H9 (cell line): ENCODE results near the gene CYSTM1. TPM values are rescaled to one million over a fixed set of nuclear protein-coding genes. Genes with fewer than 3 reads are reported as not detected.

ENCODE experiments used
- DNase-seq: peaks from one replicate; pipeline ENCODE4 v3.0.0-alpha.2; 2017
- H2AFZ ChIP-seq: one replicate; pipeline ENCODE4 v1.6.1; 2013; ENCODE audit warnings: mild to moderate bottlenecking, low read length, control low read depth, moderate library complexity
- H2AK5ac ChIP-seq: 2 replicates; pipeline ENCODE4 v1.6.1; 2013; ENCODE audit warnings: low read length, control low read depth, mixed read lengths; ENCODE audit not compliant: insufficient read length
- H2BK120ac ChIP-seq: one replicate; pipeline ENCODE4 v1.6.1; 2013; ENCODE audit warnings: low read depth, mild to moderate bottlenecking, low read length, control low read depth, inconsistent platforms; ENCODE audit not compliant: poor library complexity, severe bottlenecking
- H2BK12ac ChIP-seq: 2 replicates; pipeline ENCODE4 v1.6.1; 2013; ENCODE audit warnings: low read length, control low read depth, mixed read lengths, low read depth; ENCODE audit not compliant: insufficient read length
- H2BK15ac ChIP-seq: 2 replicates; pipeline ENCODE4 v1.6.1; 2013; ENCODE audit warnings: low read depth, low read length, control low read depth
- H2BK20ac ChIP-seq: one replicate; pipeline ENCODE4 v1.6.1; 2013; ENCODE audit warnings: low read depth, mild to moderate bottlenecking, low read length, control low read depth, inconsistent platforms; ENCODE audit not compliant: poor library complexity, severe bottlenecking
- H2BK5ac ChIP-seq: 2 replicates; pipeline ENCODE4 v1.6.1; 2013; ENCODE audit warnings: low read length, control low read depth, mixed read lengths; ENCODE audit not compliant: insufficient read length
- H3K14ac ChIP-seq: 2 replicates; pipeline ENCODE4 v1.6.1; 2013; ENCODE audit warnings: low read length, control low read depth; ENCODE audit not compliant: insufficient read depth
- H3K18ac ChIP-seq: 2 replicates; pipeline ENCODE4 v1.6.1; 2013; ENCODE audit warnings: low read depth, mild to moderate bottlenecking, mixed read lengths, low read length, control low read depth; ENCODE audit not compliant: insufficient read length
- H3K23ac ChIP-seq: 2 replicates; pipeline ENCODE4 v1.6.1; 2013; ENCODE audit warnings: low read length, control low read depth, mixed read lengths, low read depth; ENCODE audit not compliant: insufficient read length
- H3K23me2 ChIP-seq: 2 replicates; pipeline ENCODE4 v1.6.1; 2013; ENCODE audit warnings: low read depth, mild to moderate bottlenecking, mixed read lengths, low read length, control low read depth; ENCODE audit not compliant: insufficient read length, poor library complexity, severe bottlenecking
- H3K27ac ChIP-seq: 2 replicates; pipeline ENCODE4 v1.5.1; 2013; ENCODE audit warnings: low read length, control low read depth, mixed read lengths, low read depth; ENCODE audit not compliant: insufficient read length
- H3K27me3 ChIP-seq: 2 replicates; pipeline ENCODE4 v1.6.1; 2013; ENCODE audit warnings: low read length, control low read depth, inconsistent platforms; ENCODE audit not compliant: insufficient read depth
- H3K4ac ChIP-seq: 2 replicates; pipeline ENCODE4 v1.6.1; 2013; ENCODE audit warnings: low read depth, mild to moderate bottlenecking, control low read depth, inconsistent platforms, low read length, moderate library complexity
- H3K4me1 ChIP-seq: 2 replicates; pipeline ENCODE4 v1.6.1; 2013; ENCODE audit warnings: low read length, control low read depth, inconsistent platforms; ENCODE audit not compliant: insufficient read depth
- H3K4me2 ChIP-seq: 2 replicates; pipeline ENCODE4 v1.6.1; 2013; ENCODE audit warnings: low read length, control low read depth, mixed read lengths; ENCODE audit not compliant: insufficient read length, insufficient read depth
- H3K56ac ChIP-seq: 2 replicates; pipeline ENCODE4 v1.6.1; 2013; ENCODE audit warnings: low read depth, mild to moderate bottlenecking, mixed read lengths, low read length, control low read depth; ENCODE audit not compliant: insufficient read length
- H3K79me1 ChIP-seq: 2 replicates; pipeline ENCODE4 v1.6.1; 2013; ENCODE audit warnings: low read depth, mild to moderate bottlenecking, moderate library complexity, low read length, control low read depth, inconsistent platforms; ENCODE audit not compliant: insufficient read depth, poor library complexity, severe bottlenecking
- H3K79me2 ChIP-seq: 2 replicates; pipeline ENCODE4 v1.6.1; 2013; ENCODE audit warnings: low read length, control low read depth, inconsistent platforms; ENCODE audit not compliant: insufficient read depth
- H3K9ac ChIP-seq: 2 replicates; pipeline ENCODE4 v1.6.1; 2013; ENCODE audit warnings: low read length, control low read depth, mixed read lengths; ENCODE audit not compliant: insufficient read length; ENCODE audit errors: extremely low read depth
- H3K9me3 ChIP-seq: one replicate; pipeline ENCODE4 v1.6.1; 2013; ENCODE audit warnings: low read depth, low read length, inconsistent platforms; ENCODE audit not compliant: control insufficient read depth
- H3T11ph ChIP-seq: one replicate; pipeline ENCODE4 v1.6.1; 2013; ENCODE audit warnings: mild to moderate bottlenecking, low read length, control low read depth, inconsistent platforms
- H4K20me1 ChIP-seq: one replicate; pipeline ENCODE4 v1.6.1; 2013; ENCODE audit not compliant: control insufficient read depth, insufficient read length, insufficient read depth
- H4K5ac ChIP-seq: 2 replicates; pipeline ENCODE4 v1.6.1; 2013; ENCODE audit warnings: low read depth, mild to moderate bottlenecking, mixed read lengths, low read length, control low read depth; ENCODE audit not compliant: insufficient read length
- H4K8ac ChIP-seq: replicated peaks from 2 replicates; pipeline ENCODE4 v1.6.1; 2013; ENCODE audit warnings: low read length, control low read depth, mixed read lengths, low read depth; ENCODE audit not compliant: insufficient read length
- H4K91ac ChIP-seq: 2 replicates; pipeline ENCODE4 v1.6.1; 2013; ENCODE audit warnings: low read depth, mild to moderate bottlenecking, moderate library complexity, mixed read lengths, low read length, control low read depth; ENCODE audit not compliant: insufficient read length
- H3K27ac Mint-ChIP-seq, 3 experiments: 2 replicates in 2 of 3; 3 replicates in 1 of 3; pipeline ENCODE4 v1.8.0; 2020 to 2021; ENCODE audit warnings: mixed read lengths in 3 of 3, mild to moderate bottlenecking in 1 of 3, moderate library complexity in 1 of 3
- H3K27me3 Mint-ChIP-seq: 2 replicates; pipeline ENCODE4 v1.8.0; 2021; ENCODE audit warnings: low read depth, mild to moderate bottlenecking, moderate library complexity, mixed read lengths
- H3K36me3 Mint-ChIP-seq, 3 experiments: 2 replicates in 2 of 3; 3 replicates in 1 of 3; pipeline ENCODE4 v1.8.0; 2020 to 2021; ENCODE audit warnings: low read depth in 3 of 3, mixed read lengths in 3 of 3; ENCODE audit not compliant: insufficient read depth in 1 of 3
- H3K4me1 Mint-ChIP-seq, 2 experiments: 2 replicates each; pipeline ENCODE4 v1.8.0; 2020; ENCODE audit warnings: mixed read lengths in 2 of 2
- H3K4me3 Mint-ChIP-seq, 2 experiments: 2 replicates in 1 of 2; 3 replicates in 1 of 2; pipeline ENCODE4 v1.8.0; 2020 to 2021; ENCODE audit warnings: mild to moderate bottlenecking in 2 of 2, mixed read lengths in 2 of 2, moderate library complexity in 1 of 2
- H3K9me3 Mint-ChIP-seq, 2 experiments: 2 replicates in 1 of 2; 3 replicates in 1 of 2; pipeline ENCODE4 v1.8.0; 2020; ENCODE audit warnings: mild to moderate bottlenecking in 2 of 2, mixed read lengths in 2 of 2, moderate library complexity in 1 of 2
- CTCF ChIP-seq: fragments of 200-600 bp; sonication (generic); conservative IDR thresholded peaks from 3 replicates; pipeline ENCODE4 v1.8.0; 2021; ENCODE audit warnings: antibody characterized with exemption, mild to moderate bottlenecking
- WGBS: extraction: QIAGEN DNeasy Blood & Tissue Kit; methylation state at CpG from one replicate; pipeline ENCODE4 v1.1.7; 2013; ENCODE audit warnings: missing lambda C conversion rate, low lambda C conversion rate, mixed read lengths; ENCODE audit not compliant: insufficient read length; ENCODE audit errors: extremely low coverage; 5-methylcytosine and 5-hydroxymethylcytosine counted together
- total RNA-seq: library from RNA; stranded (reverse); gene quantifications from 2 replicates; pipeline ENCODE4 v1.2.1, GENCODE V29; 2021

The CYSTM1 gene
- total RNA-seq, 1 experiment from 2014 or later, result 20.6 TPM

GRCh38 chr5:140246378-140247122, 71.6 kb downstream of the CYSTM1 start:
- Histone ChIP-seq H2BK15ac (no peak overlapping the region), H3K27me3 (no peaks in the 10 kb centered on the region), H4K20me1 (no peaks in the 10 kb centered on the region), H2AFZ (no peak overlapping the region), H3K27ac (no peak overlapping the region), H4K8ac (no peak overlapping the region), H3K9me3 (no peaks in the 10 kb centered on the region), H4K5ac (no peak overlapping the region), H2BK120ac (no peak overlapping the region), H2BK12ac (no peak overlapping the region), H3K23ac (no peak overlapping the region), H3K14ac (no peak overlapping the region), H3K23me2 (no peaks in the 10 kb centered on the region), H2AK5ac (no peak overlapping the region), H3K4me1 (peaks cover 7% of the 10 kb centered on the region), H3K9ac (no peak overlapping the region), H3T11ph (no peak overlapping the region), H2BK5ac (no peak overlapping the region), H3K4me2 (no peak overlapping the region), H3K56ac (no peak overlapping the region), H3K4ac (no peak overlapping the region), H3K79me1 (no peaks in the 10 kb centered on the region), H3K79me2 (no peaks in the 10 kb centered on the region), H4K91ac (no peak overlapping the region), H2BK20ac (no peak overlapping the region), H3K18ac (no peak overlapping the region)
- DNase-seq, result no peak
- peaks cover 23 to 26% of the 10 kb centered on the region in 2 experiments for H3K4me1 Mint-ChIP-seq
- H3K4me3 Mint-ChIP-seq, result no peak overlapping the region
- WGBS, result no CpG with 5 or more reads among the region's 8 CpGs
- H3K27ac Mint-ChIP-seq, result peak overlapping the region in 1 of 3 experiments; percentile 84; a peak in 2 of 7 replicates
- H3K36me3 Mint-ChIP-seq, result peaks cover 8 to 28% (median 14%) of the 10 kb centered on the region in 3 experiments
- no peaks in the 10 kb centered on the region for H3K9me3 Mint-ChIP-seq
- no peak for TF ChIP-seq CTCF
- no peaks in the 10 kb centered on the region for H3K27me3 Mint-ChIP-seq
